HCT116 (cell line): ENCODE results near the gene NAPB. TPM values are rescaled to one million over a fixed set of nuclear protein-coding genes. Genes with fewer than 3 reads are reported as not detected.

Experiments used
- ATAC-seq: fragments of 200-7000 bp; cut with Tn5 transposase; 2 replicates; pipeline ENCODE4 v1.9.1; 2020; ENCODE audit warnings: mild to moderate bottlenecking, moderate library complexity
- BruUV-seq: library from RNA; stranded (reverse); fragments of 400-500 nt; replicated peaks from 2 replicates; lab custom pipeline; 2021; lab: Mats Ljungman, UMichigan
- CTCF ChIA-PET: fragments of 300-600 bp; sonication (Branson Sonifier 250); formaldehyde crosslinking; loops from one replicate; lab custom pipeline; 2021; ENCODE audit warnings: antibody characterized with exemption; lab: Charles Lee
- POLR2A ChIA-PET: fragments of 300-600, 350-600 bp; sonication (Branson Sonifier 250); formaldehyde crosslinking; loops from one replicate; lab custom pipeline; 2021; ENCODE audit warnings: antibody characterized with exemption; lab: Charles Lee
- RAD21 ChIA-PET, 2 experiments: fragments of 300-600 bp; sonication (Branson Sonifier 250); formaldehyde crosslinking; loops; one replicate each; lab custom pipeline; 2023; ENCODE audit warnings: low total read pairs in 2 of 2; ENCODE audit not compliant: uncharacterized antibody in 2 of 2, unreplicated experiment in 2 of 2, low non-redundant PET in 1 of 2; lab: Charles Lee
- DNase-seq: peaks from one replicate; pipeline ENCODE4 v3.0.0-alpha.2; 2010; ENCODE audit warnings: low read depth, low spot score
- H2AFZ ChIP-seq: fragments of 200-600 bp; shearing (Covaris generic), sonication (generic); 2 replicates; pipeline ENCODE4 v1.6.1; 2017; ENCODE audit warnings: low read depth, mixed run types, mixed read lengths, antibody characterized with exemption, low read length; ENCODE audit not compliant: poor library complexity, severe bottlenecking
- H3K27ac ChIP-seq: 2 replicates; pipeline ENCODE4 v1.5.1; 2012; ENCODE audit warnings: low read depth, low read length
- H3K27me3 ChIP-seq: fragments of 200-600 bp; sonication (generic); 2 replicates; pipeline ENCODE4 v1.6.1; 2016; ENCODE audit warnings: mixed run types, low read length, mixed read lengths; ENCODE audit not compliant: insufficient read depth
- H3K36me3 ChIP-seq, 2 experiments: fragments of 200-500 bp in 1 of 2; fragments of 200-600 bp in 1 of 2; sonication (Bioruptor generic) in 1 of 2; sonication (generic) in 1 of 2; 2 replicates each; pipeline versions ENCODE4 v1.5.1 to v1.6.1; 2014 to 2016; ENCODE audit warnings: low read length in 2 of 2, inconsistent platforms in 1 of 2, mixed read lengths in 1 of 2, mixed run types in 1 of 2; ENCODE audit not compliant: insufficient read depth in 2 of 2, control insufficient read depth in 1 of 2
- H3K4me1 ChIP-seq, 2 experiments: fragments of 200-600 bp in 1 of 2; sonication (generic) in 1 of 2; 2 replicates each; pipeline versions ENCODE4 v1.5.1 to v1.6.1; 2012 to 2017; ENCODE audit warnings: low read length in 2 of 2, inconsistent platforms in 1 of 2, mild to moderate bottlenecking in 1 of 2, mixed read lengths in 1 of 2, mixed run types in 1 of 2, moderate library complexity in 1 of 2; ENCODE audit not compliant: insufficient read depth in 2 of 2, control insufficient read depth in 1 of 2
- H3K4me2 ChIP-seq: fragments of 200-600 bp; sonication (generic); 2 replicates; pipeline ENCODE4 v1.6.1; 2017; ENCODE audit warnings: mixed run types, low read length, mixed read lengths
- H3K4me3 ChIP-seq, 2 experiments: fragments of 200-600 bp in 1 of 2; sonication (generic) in 1 of 2; replicated peaks in 1 of 2; 2 replicates each; pipeline ENCODE4 v1.5.1; 2011 to 2016; ENCODE audit warnings: low read length in 2 of 2, control low read depth in 1 of 2, low read depth in 1 of 2, mild to moderate bottlenecking in 1 of 2, mixed read lengths in 1 of 2, mixed run types in 1 of 2
- H3K79me2 ChIP-seq: fragments of 200-600 bp; sonication (generic); 2 replicates; pipeline ENCODE4 v1.6.1; 2017; ENCODE audit warnings: mild to moderate bottlenecking, mixed run types, low read length, moderate library complexity, mixed read lengths; ENCODE audit not compliant: insufficient read depth
- H3K9ac ChIP-seq: fragments of 200-600 bp; sonication (generic); 2 replicates; pipeline ENCODE4 v1.6.1; 2016; ENCODE audit warnings: low read length, mixed read lengths
- H3K9me2 ChIP-seq: fragments of 200-600 bp; sonication (generic), shearing (Covaris generic); 2 replicates; pipeline ENCODE4 v1.6.1; 2017; ENCODE audit warnings: mixed run types, mild to moderate bottlenecking, moderate library complexity; ENCODE audit not compliant: insufficient read depth
- H3K9me3 ChIP-seq, 2 experiments: fragments of 200-500 bp in 1 of 2; fragments of 200-600 bp in 1 of 2; sonication (Bioruptor generic) in 1 of 2; sonication (generic) in 1 of 2; 2 replicates each; pipeline ENCODE4 v1.6.1; 2014 to 2017; ENCODE audit warnings: low read length in 2 of 2, mixed read lengths in 2 of 2, inconsistent platforms in 1 of 2, low read depth in 1 of 2, mild to moderate bottlenecking in 1 of 2, mixed run types in 1 of 2, moderate library complexity in 1 of 2; ENCODE audit not compliant: control insufficient read depth in 1 of 2, insufficient read depth in 1 of 2
- H4K20me1 ChIP-seq: fragments of 200-600 bp; sonication (generic), shearing (Covaris generic); 2 replicates; pipeline ENCODE4 v1.6.1; 2017; ENCODE audit warnings: mixed run types, mild to moderate bottlenecking, moderate library complexity; ENCODE audit not compliant: insufficient read depth
- CBX3 ChIP-seq: IDR thresholded peaks from 2 replicates; pipeline ENCODE4 v1.6.1; 2012; ENCODE audit warnings: low read depth
- CEBPB ChIP-seq: IDR thresholded peaks from 2 replicates; pipeline ENCODE4 v1.6.1; 2012; ENCODE audit warnings: low read depth
- ELF1 ChIP-seq: IDR thresholded peaks from 2 replicates; pipeline ENCODE4 v1.6.1; 2012; ENCODE audit warnings: low read depth, borderline replicate concordance
- EZH2 ChIP-seq: fragments of 200-600 bp; sonication (generic); IDR thresholded peaks from 2 replicates; pipeline ENCODE4 v1.6.1; 2017; ENCODE audit warnings: antibody characterized with exemption, mixed run types
- FOSL1 ChIP-seq: IDR thresholded peaks from 2 replicates; pipeline ENCODE4 v1.6.1; 2012; ENCODE audit warnings: low read depth
- JUND ChIP-seq: IDR thresholded peaks from 2 replicates; pipeline ENCODE4 v1.6.1; 2012
- POLR2A ChIP-seq: IDR thresholded peaks from 2 replicates; pipeline ENCODE4 v1.7.0; 2011; ENCODE audit warnings: borderline replicate concordance; ENCODE audit not compliant: insufficient read depth, insufficient read length; ENCODE audit errors: extremely low read depth
- SIN3A ChIP-seq: IDR thresholded peaks from 2 replicates; pipeline ENCODE4 v1.6.1; 2012; ENCODE audit warnings: low read depth
- SP1 ChIP-seq: IDR thresholded peaks from 2 replicates; pipeline ENCODE4 v1.6.1; 2012; ENCODE audit warnings: low read depth
- SRF ChIP-seq: IDR thresholded peaks from 2 replicates; pipeline ENCODE4 v1.6.1; 2012; ENCODE audit warnings: low read depth
- TCF7L2 ChIP-seq: IDR thresholded peaks from 2 replicates; pipeline ENCODE4 v1.7.0; 2011; ENCODE audit warnings: borderline replicate concordance, inconsistent platforms; ENCODE audit not compliant: insufficient read depth, insufficient read length; ENCODE audit errors: extremely low read depth
- YY1 ChIP-seq: IDR thresholded peaks from 2 replicates; pipeline ENCODE4 v1.6.1; 2011; ENCODE audit warnings: low read length, low read depth, moderate library complexity, mild to moderate bottlenecking; ENCODE audit not compliant: insufficient replicate concordance; ENCODE audit errors: extremely low read depth
- ZFX ChIP-seq: fragments of 450-650 bp; IDR thresholded peaks from 2 replicates; pipeline ENCODE4 v1.6.1; 2017
- ZNF274 ChIP-seq: fragments of 200-500 bp; sonication (Bioruptor generic); IDR thresholded peaks from 2 replicates; pipeline ENCODE4 v1.6.1; 2014; ENCODE audit warnings: mild to moderate bottlenecking, low read depth, low read length, inconsistent platforms
- intact Hi-C: fragments of 100-400 bp; cut with micrococcal nuclease; formaldehyde crosslinking; loops from 2 replicates; pipeline ENCODE4 v1.10.0; 2022
- total RNA-seq: library from RNA; stranded (reverse); gene quantifications from one replicate; pipeline ENCODE4 v1.2.1, GENCODE V29; 2021; ENCODE audit not compliant: unreplicated experiment
- TF ChIP-seq, protein P1 (sequence below): IDR thresholded peaks from 2 replicates; pipeline ENCODE4 v1.6.1; 2012
- TF ChIP-seq, protein P2 (sequence below): IDR thresholded peaks from 2 replicates; pipeline ENCODE4 v1.6.1; 2011; ENCODE audit warnings: mild to moderate bottlenecking, low read length, moderate library complexity; ENCODE audit not compliant: insufficient replicate concordance; ENCODE audit errors: extremely low read depth
- TF ChIP-seq, protein P3 (sequence below): IDR thresholded peaks from 2 replicates; pipeline ENCODE4 v1.6.1; 2012
- TF ChIP-seq, protein P4 (sequence below), 3 experiments: fragments of 200-600 bp in 1 of 3; sonication (generic) in 1 of 3; IDR thresholded peaks in 2 of 3; conservative IDR thresholded peaks in 1 of 3; 2 replicates each; pipeline ENCODE4 v1.5.1; 2012 to 2017; ENCODE audit warnings: low read depth in 2 of 3, low read length in 2 of 3, antibody characterized with exemption in 1 of 3, borderline replicate concordance in 1 of 3, control low read depth in 1 of 3, mild to moderate bottlenecking in 1 of 3, mixed read lengths in 1 of 3, mixed run types in 1 of 3, moderate library complexity in 1 of 3; ENCODE audit not compliant: insufficient read depth in 1 of 3
- TF ChIP-seq, protein P5 (sequence below): IDR thresholded peaks from 2 replicates; pipeline ENCODE4 v1.6.1; 2012; ENCODE audit warnings: low read depth

The NAPB gene
- total RNA-seq, 1 experiment from 2014 or later: 7.9 TPM

DNA sequence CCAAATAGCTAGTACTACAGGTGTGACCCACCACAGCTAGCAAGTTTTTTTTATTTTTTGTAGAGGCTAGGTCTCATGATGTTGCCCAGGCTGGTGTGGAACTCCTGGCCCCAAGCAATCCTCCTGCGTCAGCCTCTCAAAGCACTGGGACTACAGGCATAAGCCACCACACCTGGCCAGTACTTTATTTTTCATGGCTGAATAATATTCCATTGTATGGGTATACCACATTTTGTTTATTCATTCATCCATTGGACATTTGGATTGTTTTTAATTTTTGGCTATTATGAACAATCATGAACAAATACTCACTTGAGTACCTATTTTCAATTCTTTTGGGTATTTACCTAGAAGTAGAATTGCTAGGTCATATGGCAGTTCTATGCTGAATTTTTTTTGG, 77.7 kb downstream of the NAPB start:
- POLR2A ChIA-PET: no interaction called here
- no peaks in the 10 kb centered on the region for H3K36me3 ChIP-seq
- no TSS peak for BruUV-seq

More for the DNA sequence above, 77.7 kb downstream of the NAPB start:
- Histone ChIP-seq H3K4me3 (no peak overlapping the region), H3K4me1 (no peaks in the 10 kb centered on the region; a peak in 1 of 4 replicates), H3K27ac (no peak overlapping the region), H3K9me3 (no peaks in the 10 kb centered on the region), H3K4me2 (no peak overlapping the region), H3K27me3 (peaks cover 18% of the 10 kb centered on the region; the same call in 1 of the 2 replicates), H3K79me2 (no peaks in the 10 kb centered on the region), H3K9ac (no peak overlapping the region), H2AFZ (no peak overlapping the region), H3K9me2 (no peaks in the 10 kb centered on the region), H4K20me1 (no peaks in the 10 kb centered on the region)
- ChIA-PET RAD21 (no interaction called here), CTCF (no interaction called here)
- TF ChIP-seq ZNF274 (no peak), ELF1 (no peak), YY1 (no peak), TCF7L2 (no peak), ZFX (no peak), EZH2 (no peak), CBX3 (no peak), SIN3A (no peak), CEBPB (no peak), JUND (no peak), POLR2A (no peak), SRF (no peak), FOSL1 (no peak), SP1 (no peak)
- TF ChIP-seq, protein P1, sequence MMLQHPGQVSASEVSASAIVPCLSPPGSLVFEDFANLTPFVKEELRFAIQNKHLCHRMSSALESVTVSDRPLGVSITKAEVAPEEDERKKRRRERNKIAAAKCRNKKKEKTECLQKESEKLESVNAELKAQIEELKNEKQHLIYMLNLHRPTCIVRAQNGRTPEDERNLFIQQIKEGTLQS: no peak
- TF ChIP-seq, protein P2, sequence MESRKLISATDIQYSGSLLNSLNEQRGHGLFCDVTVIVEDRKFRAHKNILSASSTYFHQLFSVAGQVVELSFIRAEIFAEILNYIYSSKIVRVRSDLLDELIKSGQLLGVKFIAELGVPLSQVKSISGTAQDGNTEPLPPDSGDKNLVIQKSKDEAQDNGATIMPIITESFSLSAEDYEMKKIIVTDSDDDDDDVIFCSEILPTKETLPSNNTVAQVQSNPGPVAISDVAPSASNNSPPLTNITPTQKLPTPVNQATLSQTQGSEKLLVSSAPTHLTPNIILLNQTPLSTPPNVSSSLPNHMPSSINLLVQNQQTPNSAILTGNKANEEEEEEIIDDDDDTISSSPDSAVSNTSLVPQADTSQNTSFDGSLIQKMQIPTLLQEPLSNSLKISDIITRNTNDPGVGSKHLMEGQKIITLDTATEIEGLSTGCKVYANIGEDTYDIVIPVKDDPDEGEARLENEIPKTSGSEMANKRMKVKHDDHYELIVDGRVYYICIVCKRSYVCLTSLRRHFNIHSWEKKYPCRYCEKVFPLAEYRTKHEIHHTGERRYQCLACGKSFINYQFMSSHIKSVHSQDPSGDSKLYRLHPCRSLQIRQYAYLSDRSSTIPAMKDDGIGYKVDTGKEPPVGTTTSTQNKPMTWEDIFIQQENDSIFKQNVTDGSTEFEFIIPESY: no peak
- TF ChIP-seq, protein P3, sequence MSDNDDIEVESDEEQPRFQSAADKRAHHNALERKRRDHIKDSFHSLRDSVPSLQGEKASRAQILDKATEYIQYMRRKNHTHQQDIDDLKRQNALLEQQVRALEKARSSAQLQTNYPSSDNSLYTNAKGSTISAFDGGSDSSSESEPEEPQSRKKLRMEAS: no peak
- TF ChIP-seq, protein P4, sequence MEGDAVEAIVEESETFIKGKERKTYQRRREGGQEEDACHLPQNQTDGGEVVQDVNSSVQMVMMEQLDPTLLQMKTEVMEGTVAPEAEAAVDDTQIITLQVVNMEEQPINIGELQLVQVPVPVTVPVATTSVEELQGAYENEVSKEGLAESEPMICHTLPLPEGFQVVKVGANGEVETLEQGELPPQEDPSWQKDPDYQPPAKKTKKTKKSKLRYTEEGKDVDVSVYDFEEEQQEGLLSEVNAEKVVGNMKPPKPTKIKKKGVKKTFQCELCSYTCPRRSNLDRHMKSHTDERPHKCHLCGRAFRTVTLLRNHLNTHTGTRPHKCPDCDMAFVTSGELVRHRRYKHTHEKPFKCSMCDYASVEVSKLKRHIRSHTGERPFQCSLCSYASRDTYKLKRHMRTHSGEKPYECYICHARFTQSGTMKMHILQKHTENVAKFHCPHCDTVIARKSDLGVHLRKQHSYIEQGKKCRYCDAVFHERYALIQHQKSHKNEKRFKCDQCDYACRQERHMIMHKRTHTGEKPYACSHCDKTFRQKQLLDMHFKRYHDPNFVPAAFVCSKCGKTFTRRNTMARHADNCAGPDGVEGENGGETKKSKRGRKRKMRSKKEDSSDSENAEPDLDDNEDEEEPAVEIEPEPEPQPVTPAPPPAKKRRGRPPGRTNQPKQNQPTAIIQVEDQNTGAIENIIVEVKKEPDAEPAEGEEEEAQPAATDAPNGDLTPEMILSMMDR (IDR thresholded peaks at IDR 0.05 in 2 of 3, conservative IDR thresholded peaks at IDR 0.05 in 1 of 3; ENCODE audit: borderline replicate concordance in 1 of 3, insufficient read depth in 1 of 3, low read depth in 2 of 3, low read length in 2 of 3): no peak
- TF ChIP-seq, protein P5, sequence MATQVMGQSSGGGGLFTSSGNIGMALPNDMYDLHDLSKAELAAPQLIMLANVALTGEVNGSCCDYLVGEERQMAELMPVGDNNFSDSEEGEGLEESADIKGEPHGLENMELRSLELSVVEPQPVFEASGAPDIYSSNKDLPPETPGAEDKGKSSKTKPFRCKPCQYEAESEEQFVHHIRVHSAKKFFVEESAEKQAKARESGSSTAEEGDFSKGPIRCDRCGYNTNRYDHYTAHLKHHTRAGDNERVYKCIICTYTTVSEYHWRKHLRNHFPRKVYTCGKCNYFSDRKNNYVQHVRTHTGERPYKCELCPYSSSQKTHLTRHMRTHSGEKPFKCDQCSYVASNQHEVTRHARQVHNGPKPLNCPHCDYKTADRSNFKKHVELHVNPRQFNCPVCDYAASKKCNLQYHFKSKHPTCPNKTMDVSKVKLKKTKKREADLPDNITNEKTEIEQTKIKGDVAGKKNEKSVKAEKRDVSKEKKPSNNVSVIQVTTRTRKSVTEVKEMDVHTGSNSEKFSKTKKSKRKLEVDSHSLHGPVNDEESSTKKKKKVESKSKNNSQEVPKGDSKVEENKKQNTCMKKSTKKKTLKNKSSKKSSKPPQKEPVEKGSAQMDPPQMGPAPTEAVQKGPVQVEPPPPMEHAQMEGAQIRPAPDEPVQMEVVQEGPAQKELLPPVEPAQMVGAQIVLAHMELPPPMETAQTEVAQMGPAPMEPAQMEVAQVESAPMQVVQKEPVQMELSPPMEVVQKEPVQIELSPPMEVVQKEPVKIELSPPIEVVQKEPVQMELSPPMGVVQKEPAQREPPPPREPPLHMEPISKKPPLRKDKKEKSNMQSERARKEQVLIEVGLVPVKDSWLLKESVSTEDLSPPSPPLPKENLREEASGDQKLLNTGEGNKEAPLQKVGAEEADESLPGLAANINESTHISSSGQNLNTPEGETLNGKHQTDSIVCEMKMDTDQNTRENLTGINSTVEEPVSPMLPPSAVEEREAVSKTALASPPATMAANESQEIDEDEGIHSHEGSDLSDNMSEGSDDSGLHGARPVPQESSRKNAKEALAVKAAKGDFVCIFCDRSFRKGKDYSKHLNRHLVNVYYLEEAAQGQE: no peak
- intact Hi-C loops: loop anchor here (5.0 kb wide), 1 partner anchor 1006 kb away; no protein-coding TSS in a partner anchor
- no peak for ATAC-seq
- DNase-seq: no peak
